OCI-LY1 (cell line): Measurements from ENCODE around the gene TOMM22.

Source experiments
- EZH2 ChIP-seq: fragments of 200-600 bp; sonication (generic), shearing (Covaris generic); IDR thresholded peaks from 2 replicates; pipeline ENCODE4 v1.8.0; 2017; ENCODE audit warnings: borderline replicate concordance, mixed run types, mild to moderate bottlenecking, antibody characterized with exemption, low read length, moderate library complexity, mixed read lengths
- TF ChIP-seq, protein P1 (sequence below): fragments of 200-600 bp; sonication (generic), shearing (Covaris generic); IDR thresholded peaks from 2 replicates; pipeline ENCODE4 v1.5.1; 2017; ENCODE audit warnings: mild to moderate bottlenecking, antibody characterized with exemption, low read length, moderate library complexity, mixed read lengths

DNA sequence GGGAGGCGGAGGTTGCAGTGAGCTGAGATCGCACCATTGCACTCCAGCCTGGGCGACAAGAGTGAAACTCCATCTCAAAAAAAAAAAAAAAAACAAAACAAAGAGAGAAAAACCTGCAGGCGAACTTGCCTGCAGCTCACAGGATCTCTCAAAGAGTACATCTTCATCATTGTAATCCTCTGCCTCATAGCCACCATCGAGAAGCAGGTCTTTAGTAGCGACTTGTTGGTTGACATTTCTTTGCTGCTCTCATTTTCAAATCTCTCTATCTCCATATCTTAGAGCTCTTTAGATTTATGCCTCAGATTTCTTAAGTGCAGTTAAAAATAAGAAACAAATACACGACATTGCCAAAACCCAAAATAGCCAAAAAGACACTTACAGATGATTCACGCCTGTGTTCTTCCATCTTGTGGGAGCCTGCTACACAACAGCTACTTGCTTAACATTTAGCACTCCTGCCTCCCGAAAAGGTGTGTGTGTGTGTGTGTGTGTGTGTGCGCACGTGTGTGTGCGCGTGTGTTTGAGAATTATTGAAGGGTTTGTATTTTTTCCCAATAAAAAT lies 40.2 kb upstream of the TOMM22 start:
- TF ChIP-seq EZH2 = no peak
- TF ChIP-seq, protein P1, sequence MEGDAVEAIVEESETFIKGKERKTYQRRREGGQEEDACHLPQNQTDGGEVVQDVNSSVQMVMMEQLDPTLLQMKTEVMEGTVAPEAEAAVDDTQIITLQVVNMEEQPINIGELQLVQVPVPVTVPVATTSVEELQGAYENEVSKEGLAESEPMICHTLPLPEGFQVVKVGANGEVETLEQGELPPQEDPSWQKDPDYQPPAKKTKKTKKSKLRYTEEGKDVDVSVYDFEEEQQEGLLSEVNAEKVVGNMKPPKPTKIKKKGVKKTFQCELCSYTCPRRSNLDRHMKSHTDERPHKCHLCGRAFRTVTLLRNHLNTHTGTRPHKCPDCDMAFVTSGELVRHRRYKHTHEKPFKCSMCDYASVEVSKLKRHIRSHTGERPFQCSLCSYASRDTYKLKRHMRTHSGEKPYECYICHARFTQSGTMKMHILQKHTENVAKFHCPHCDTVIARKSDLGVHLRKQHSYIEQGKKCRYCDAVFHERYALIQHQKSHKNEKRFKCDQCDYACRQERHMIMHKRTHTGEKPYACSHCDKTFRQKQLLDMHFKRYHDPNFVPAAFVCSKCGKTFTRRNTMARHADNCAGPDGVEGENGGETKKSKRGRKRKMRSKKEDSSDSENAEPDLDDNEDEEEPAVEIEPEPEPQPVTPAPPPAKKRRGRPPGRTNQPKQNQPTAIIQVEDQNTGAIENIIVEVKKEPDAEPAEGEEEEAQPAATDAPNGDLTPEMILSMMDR = no peak
